Lung (tissue), 12 donors: ENCODE data around the gene VAT1. TPM values are rescaled to one million over a fixed set of nuclear protein-coding genes. Genes with fewer than 3 reads are reported as not detected.

Experiments
- ATAC-seq: fragments of 200-7000 bp; cut with Tn5 transposase; one replicate; pipeline ENCODE4 v1.9.1; 2020; ENCODE audit warnings: moderate number of reproducible peaks; ENCODE audit not compliant: insufficient read depth, low FRiP score
- DNase-seq, 3 donors: peaks; one replicate each; pipeline ENCODE4 v3.0.0-alpha.2; 2013 to 2017
- H3K27ac ChIP-seq, 2 donors: one replicate each; pipeline ENCODE4 v1.5.1; 2013; ENCODE audit warnings: mild to moderate bottlenecking in 2 of 2, moderate library complexity in 2 of 2, control low read depth in 1 of 2, inconsistent platforms in 1 of 2, low read depth in 1 of 2, low read length in 1 of 2
- H3K27me3 ChIP-seq, 3 donors: one replicate each; pipeline ENCODE4 v1.5.1; 2013; ENCODE audit warnings: low read length in 2 of 3; ENCODE audit not compliant: control insufficient read depth in 3 of 3, insufficient read depth in 3 of 3
- H3K36me3 ChIP-seq, 4 donors: one replicate each; pipeline ENCODE4 v1.5.1; 2013; ENCODE audit warnings: low read length in 4 of 4, mild to moderate bottlenecking in 1 of 4, moderate library complexity in 1 of 4; ENCODE audit not compliant: control insufficient read depth in 4 of 4, insufficient read depth in 4 of 4
- H3K4me1 ChIP-seq, 5 donors: one replicate each; pipeline ENCODE4 v1.5.1; 2013; ENCODE audit warnings: low read length in 5 of 5, mild to moderate bottlenecking in 2 of 5, moderate library complexity in 1 of 5; ENCODE audit not compliant: control insufficient read depth in 5 of 5, insufficient read depth in 5 of 5
- H3K4me3 ChIP-seq: one replicate; pipeline ENCODE4 v1.5.1; 2013; ENCODE audit warnings: mild to moderate bottlenecking, control low read depth, moderate library complexity
- H3K9ac ChIP-seq, 2 donors: one replicate each; pipeline ENCODE4 v1.5.1; 2013; ENCODE audit warnings: low read length in 2 of 2, control low read depth in 1 of 2; ENCODE audit not compliant: insufficient read depth in 1 of 2
- H3K9me3 ChIP-seq, 4 donors: one replicate each; pipeline ENCODE4 v1.5.1; 2013; ENCODE audit warnings: low read length in 3 of 4, mild to moderate bottlenecking in 1 of 4, moderate library complexity in 1 of 4; ENCODE audit not compliant: control insufficient read depth in 4 of 4, insufficient read depth in 3 of 4
- WGBS, 2 donors: extraction: QIAGEN DNeasy Blood & Tissue Kit; methylation state at CpG; one replicate each; pipeline ENCODE4 v1.1.7; 2013; 5-methylcytosine and 5-hydroxymethylcytosine counted together
- polyA plus RNA-seq, 2 donors: library from polyadenylated mRNA; stranded (reverse); fragments of 200-250 nt; gene quantifications; one replicate each; pipeline ENCODE4 v1.2.1, GENCODE V29; 2013
- total RNA-seq, 2 donors: library from RNA; depleted of rRNA in 1 of 2; stranded (reverse); fragments of >200 nt in 1 of 2; gene quantifications; one replicate each; pipeline ENCODE4 v1.2.1, GENCODE V29; 2014 to 2021
- TF ChIP-seq, protein P1 (sequence below): IDR thresholded peaks from 2 replicates; pipeline ENCODE4 v1.5.1; 2012; ENCODE audit warnings: mild to moderate bottlenecking; ENCODE audit errors: control extremely low read depth, extremely low read depth
- donor health status: control.
- donor health status: control.
- donor health status: Bipolar disorder and iron deficiency.
- donor health status: healthy.
- donor health status: DM: yes; HTN: yes; CAD: no.

The VAT1 gene
- total and polyA plus RNA-seq, 4 donors = 62.3 to 255 (median 121) TPM

DNA sequence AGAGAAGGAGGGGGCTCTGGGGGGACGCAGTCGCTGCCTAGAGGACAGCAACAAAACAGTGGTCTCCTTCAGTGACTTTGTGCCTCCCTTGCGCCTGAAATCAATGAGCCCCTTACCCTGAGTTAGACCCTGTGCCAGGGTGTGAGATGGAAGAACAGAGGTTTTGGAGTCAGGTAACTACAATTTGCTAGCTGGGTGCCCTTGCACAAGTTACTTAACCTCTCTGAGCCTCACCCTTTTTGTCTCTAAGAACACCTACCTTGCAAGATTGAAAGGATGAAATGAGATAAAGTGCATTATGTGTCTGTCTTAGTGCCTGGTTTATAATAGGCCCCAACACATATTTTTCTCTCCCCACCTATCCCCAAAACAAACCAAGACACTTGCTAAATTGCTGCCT lies 12.7 kb upstream of the VAT1 start:
- Histone ChIP-seq H3K4me1 (peaks cover 0 to 17% (median 0%) of the 10 kb centered on the region in 5 donors), H3K4me3 (no peak overlapping the region), H3K27me3 (no peaks in the 10 kb centered on the region), H3K9ac (no peak overlapping the region), H3K9me3 (no peaks in the 10 kb centered on the region), H3K36me3 (no peaks in the 10 kb centered on the region), H3K27ac (no peak overlapping the region)
- TF ChIP-seq, protein P1, sequence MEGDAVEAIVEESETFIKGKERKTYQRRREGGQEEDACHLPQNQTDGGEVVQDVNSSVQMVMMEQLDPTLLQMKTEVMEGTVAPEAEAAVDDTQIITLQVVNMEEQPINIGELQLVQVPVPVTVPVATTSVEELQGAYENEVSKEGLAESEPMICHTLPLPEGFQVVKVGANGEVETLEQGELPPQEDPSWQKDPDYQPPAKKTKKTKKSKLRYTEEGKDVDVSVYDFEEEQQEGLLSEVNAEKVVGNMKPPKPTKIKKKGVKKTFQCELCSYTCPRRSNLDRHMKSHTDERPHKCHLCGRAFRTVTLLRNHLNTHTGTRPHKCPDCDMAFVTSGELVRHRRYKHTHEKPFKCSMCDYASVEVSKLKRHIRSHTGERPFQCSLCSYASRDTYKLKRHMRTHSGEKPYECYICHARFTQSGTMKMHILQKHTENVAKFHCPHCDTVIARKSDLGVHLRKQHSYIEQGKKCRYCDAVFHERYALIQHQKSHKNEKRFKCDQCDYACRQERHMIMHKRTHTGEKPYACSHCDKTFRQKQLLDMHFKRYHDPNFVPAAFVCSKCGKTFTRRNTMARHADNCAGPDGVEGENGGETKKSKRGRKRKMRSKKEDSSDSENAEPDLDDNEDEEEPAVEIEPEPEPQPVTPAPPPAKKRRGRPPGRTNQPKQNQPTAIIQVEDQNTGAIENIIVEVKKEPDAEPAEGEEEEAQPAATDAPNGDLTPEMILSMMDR = no peak
- WGBS, 2 donors = 92 to 94% methylated on average over 3 of the region's 3 CpGs
- ATAC-seq = no peak
- DNase-seq = no peak

DNA sequence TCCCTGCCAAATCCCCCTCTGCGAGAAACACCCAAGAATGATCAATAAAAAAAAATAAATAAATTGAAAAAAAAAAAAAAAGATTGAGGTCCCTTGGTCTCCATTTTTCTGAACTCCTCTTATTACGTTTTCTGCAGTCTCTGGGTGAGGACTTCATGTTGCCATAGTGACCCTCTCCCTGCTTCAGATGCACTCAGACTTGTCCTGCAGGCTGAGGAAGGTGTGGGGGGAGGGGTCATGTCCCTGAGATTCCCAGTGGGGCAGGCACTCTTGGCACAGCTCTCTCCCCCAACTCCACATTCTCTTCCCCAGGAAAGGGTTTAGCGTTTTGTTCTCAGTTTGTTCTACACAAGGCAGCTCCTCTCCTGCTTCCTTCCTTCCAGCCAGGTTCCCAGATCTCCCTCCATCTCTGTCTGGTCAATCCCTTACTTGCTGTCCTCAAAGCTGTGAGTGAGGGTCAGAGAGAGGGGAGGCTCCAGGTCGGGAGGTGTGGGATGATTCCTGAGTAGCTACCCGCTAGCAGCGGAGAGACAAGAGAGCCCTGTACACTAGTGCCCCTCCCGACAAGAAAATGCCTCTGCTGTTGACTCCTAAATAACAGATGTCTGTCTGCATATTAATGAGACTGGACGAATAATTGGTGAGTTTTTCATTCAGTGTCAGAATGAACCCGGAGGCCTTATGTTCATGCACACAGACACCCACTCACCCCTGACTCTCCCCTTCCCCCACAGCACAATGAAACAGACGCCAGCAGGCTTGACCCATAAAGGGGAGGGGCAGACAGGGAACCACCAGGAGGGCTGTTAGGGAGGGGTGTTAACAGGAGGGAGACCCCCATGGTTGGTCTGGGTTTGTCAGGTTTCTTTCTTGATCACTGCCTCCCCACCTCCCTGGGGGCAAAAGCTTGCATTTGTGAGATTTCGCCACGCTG lies 12.0 kb upstream of the VAT1 start:
- H3K4me1 ChIP-seq = peaks cover 0 to 17% (median 2%) of the 10 kb centered on the region in 5 donors
- no peak for ATAC-seq
- TF ChIP-seq, protein P1 = no peak
- no peak overlapping the region for H3K27ac ChIP-seq
- H3K27me3 ChIP-seq = no peaks in the 10 kb centered on the region
- no peak overlapping the region for H3K9ac ChIP-seq
- H3K4me3 ChIP-seq = no peak overlapping the region
- WGBS, 2 donors = 60 to 68% methylated on average over 12 of the region's 12 CpGs
- no peaks in the 10 kb centered on the region for H3K36me3 ChIP-seq
- peak; percentile 43 to 71 (median 66) for DNase-seq
- no peaks in the 10 kb centered on the region for H3K9me3 ChIP-seq

DNA sequence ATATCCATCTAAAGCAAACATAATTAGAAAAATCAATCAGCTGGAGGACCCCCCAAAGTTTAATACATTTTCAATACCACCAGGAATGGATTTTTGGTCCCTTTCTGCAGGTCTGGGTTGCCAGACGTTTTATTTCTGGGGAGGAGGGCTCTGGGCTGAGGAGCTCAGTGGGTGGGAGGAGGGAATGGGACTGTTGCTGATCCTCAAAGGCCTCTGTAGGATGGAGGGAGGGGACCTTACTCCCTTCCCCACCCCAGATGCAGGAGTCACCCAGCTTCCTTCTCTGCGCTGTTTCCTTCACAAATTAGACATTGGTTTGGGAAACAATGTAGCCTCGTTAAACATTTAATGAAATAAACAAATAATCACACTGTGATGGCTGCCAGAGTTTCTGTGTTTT lies 9.5 kb upstream of the VAT1 start:
- DNase-seq (no peak), ATAC-seq (no peak)
- WGBS, 2 donors = 81% methylated on average over 3 of the region's 3 CpGs
- TF ChIP-seq, protein P1 = no peak
- H3K36me3 ChIP-seq = no peaks in the 10 kb centered on the region
- H3K9ac ChIP-seq = no peak overlapping the region
- no peaks in the 10 kb centered on the region for H3K9me3 ChIP-seq
- no peaks in the 10 kb centered on the region for H3K27me3 ChIP-seq
- no peak overlapping the region for H3K4me3 ChIP-seq
- H3K4me1 ChIP-seq = peaks cover 0 to 17% (median 2%) of the 10 kb centered on the region in 5 donors
- no peak overlapping the region for H3K27ac ChIP-seq
